ENCODE data around the gene ABCC6.
A peak's percentile ranks its signal among the peaks of the same experiment; 100 is the strongest.

ABCC6 gene

GRCh38 chr16:16139806-16140205, 83.5 kb downstream of the ABCC6 start:
- DNase-seq: no peak

GRCh38 chr16:16139061-16139460, 84.2 kb downstream of the ABCC6 start:
- DNase-seq: no peak

- DNase-seq: no peak
Observed at GRCh38 chr16:16138034-16138635, 85.2 kb downstream of the ABCC6 start.

- DNase-seq: no peak
Observed at GRCh38 chr16:16137110-16137509, 86.2 kb downstream of the ABCC6 start.

GRCh38 chr16:16136588-16136987, 86.7 kb downstream of the ABCC6 start:
- DNase-seq: no peak

GRCh38 chr16:16133943-16134604, 89.2 kb downstream of the ABCC6 start:
- DNase-seq: no peak

GRCh38 chr16:16131659-16132058, 91.6 kb downstream of the ABCC6 start:
- no peak for DNase-seq

GRCh38 chr16:16131204-16131603, 92.1 kb downstream of the ABCC6 start:
- no peak for DNase-seq

- DNase-seq: peak; percentile 20 to 69 (median 49)
Observed at GRCh38 chr16:16127469-16128116, 95.7 kb downstream of the ABCC6 start.

GRCh38 chr16:16126896-16127295, 96.4 kb downstream of the ABCC6 start:
- no peak for DNase-seq

- DNase-seq: no peak
Observed at GRCh38 chr16:16124974-16125373, 98.3 kb downstream of the ABCC6 start.

- DNase-seq: no peak
Observed at GRCh38 chr16:16124438-16124837, 98.9 kb downstream of the ABCC6 start.

- no peak for DNase-seq
Observed at GRCh38 chr16:16122264-16122663, 101.0 kb downstream of the ABCC6 start.

GRCh38 chr16:16121185-16121727, 102.0 kb downstream of the ABCC6 start:
- no peak for DNase-seq

GRCh38 chr16:16120382-16121184, 102.7 kb downstream of the ABCC6 start:
- no peak for DNase-seq

GRCh38 chr16:16120044-16120381, 103.3 kb downstream of the ABCC6 start:
- peak in 1 of 5 experiments; percentile 43 for DNase-seq

GRCh38 chr16:16118337-16118736, 105.0 kb downstream of the ABCC6 start:
- DNase-seq: no peak

GRCh38 chr16:16116841-16117240, 106.5 kb downstream of the ABCC6 start:
- DNase-seq: no peak

- no peak for DNase-seq
Observed at GRCh38 chr16:16113076-16113475, 110.2 kb downstream of the ABCC6 start.

GRCh38 chr16:16112450-16113053, 110.7 kb downstream of the ABCC6 start:
- DNase-seq: no peak

- DNase-seq: no peak
Observed at GRCh38 chr16:16111639-16112038, 111.7 kb downstream of the ABCC6 start.

- no peak for DNase-seq
Observed at GRCh38 chr16:16110111-16110490, 113.2 kb downstream of the ABCC6 start.
